HG02678 (cell line): ENCODE measurements around the gene KCNK13.
"Not testable (repeated sequence)": the region's sequence is repeated elsewhere in the genome, so short reads cannot be mapped to it uniquely, and the experiment has no call there.

Experiments
- ATAC-seq: cut with Tn5 transposase; IDR thresholded peaks from one replicate; pipeline ENCODE4 v1.9.1; 2021; ENCODE audit warnings: mild to moderate bottlenecking, moderate library complexity; ENCODE audit not compliant: unreplicated experiment

Gene KCNK13

DNA sequence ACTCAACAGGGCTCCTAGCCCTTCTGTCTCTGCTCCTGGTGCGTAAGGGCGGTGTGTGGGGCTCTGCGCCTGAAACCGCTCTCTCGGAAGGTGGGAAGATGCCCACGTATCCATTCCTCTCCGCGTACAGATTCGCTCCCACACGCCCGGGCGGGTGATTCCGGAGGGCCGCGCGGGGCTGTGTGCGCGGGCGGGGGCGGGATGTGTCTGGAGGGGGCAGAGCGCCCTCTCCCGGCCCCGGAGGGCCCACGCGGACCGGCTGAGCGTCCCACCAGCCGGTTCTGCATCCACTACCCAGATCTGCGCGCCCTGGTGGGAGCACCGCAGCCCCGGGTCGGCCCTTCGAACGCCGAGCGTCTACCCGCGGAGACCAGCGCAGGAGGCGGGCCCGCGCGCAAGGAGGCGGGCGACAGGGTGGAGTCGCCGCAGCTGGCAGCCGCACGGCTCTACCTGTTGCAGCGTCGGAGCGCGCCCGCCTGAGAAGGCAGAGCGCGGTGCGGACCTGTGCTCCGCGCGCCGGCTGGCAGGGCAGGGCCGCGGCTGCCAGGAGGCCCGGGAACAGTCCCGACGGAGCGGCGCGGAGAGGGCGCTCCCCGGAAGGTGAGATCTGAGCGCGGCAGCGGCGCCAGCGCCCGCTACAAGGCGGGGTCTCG lies 1.4 kb upstream of the KCNK13 start:
- ATAC-seq, result peak; percentile 70

DNA sequence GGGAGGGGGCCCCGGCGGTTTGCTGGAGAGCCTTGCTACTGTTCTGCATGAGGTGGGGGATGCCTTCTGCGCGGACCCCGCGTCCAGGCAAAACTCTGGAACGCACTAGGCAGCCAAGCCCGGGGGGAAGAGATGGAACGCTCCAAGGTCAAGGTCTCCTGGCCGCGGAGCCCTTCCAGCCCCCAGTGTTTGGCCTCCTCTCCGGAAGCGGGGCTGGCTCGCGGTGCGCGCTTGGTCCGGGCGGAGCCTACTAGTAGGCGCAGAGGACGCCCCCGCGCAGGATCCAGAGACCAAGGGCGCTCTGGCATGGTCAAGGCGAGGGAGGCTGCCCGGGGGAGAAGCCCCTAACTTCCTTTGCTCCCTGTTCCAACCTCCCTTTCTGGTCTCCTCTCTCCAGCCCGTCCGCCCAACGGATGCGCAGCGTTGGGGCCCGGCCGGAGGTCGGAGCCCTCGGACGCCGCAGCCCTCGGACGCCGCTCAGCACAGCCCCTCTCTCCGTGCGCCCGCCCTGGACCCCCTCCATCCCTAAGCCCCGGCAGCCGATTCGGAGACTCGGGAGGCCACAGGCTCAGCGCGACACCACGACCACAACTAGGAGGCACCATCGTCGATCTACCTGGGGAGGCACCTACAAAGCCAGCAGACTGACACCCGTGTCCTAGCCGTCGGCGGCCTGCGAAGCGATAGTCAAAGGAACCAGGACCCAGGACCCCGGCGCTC lies 669 bp upstream of the KCNK13 start:
- ATAC-seq, result peak; percentile 27

DNA sequence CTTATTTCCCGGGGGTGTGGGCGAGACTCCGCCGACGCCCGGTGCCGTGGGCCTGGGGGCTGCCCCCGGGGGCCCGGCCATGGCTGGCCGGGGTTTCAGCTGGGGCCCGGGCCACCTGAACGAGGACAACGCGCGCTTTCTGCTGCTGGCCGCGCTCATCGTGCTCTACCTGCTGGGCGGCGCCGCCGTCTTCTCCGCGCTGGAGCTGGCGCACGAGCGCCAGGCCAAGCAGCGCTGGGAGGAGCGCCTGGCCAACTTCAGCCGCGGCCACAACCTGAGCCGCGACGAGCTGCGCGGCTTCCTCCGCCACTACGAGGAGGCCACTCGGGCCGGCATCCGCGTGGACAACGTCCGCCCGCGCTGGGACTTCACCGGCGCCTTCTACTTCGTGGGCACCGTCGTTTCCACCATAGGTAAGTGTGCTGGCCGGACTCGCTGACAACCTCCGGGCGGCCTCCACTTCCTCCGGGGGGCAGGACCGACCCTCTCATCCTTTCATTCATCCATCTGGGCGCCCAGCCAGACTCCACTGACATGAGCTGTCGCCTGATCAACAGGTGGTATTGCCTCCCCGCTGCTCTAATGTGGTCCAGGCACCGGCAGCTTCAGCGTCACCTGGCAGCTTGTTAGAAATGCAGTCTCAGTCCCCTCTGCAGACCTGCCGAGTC lies 467 bp downstream of the KCNK13 start:
- ATAC-seq, result no peak

DNA sequence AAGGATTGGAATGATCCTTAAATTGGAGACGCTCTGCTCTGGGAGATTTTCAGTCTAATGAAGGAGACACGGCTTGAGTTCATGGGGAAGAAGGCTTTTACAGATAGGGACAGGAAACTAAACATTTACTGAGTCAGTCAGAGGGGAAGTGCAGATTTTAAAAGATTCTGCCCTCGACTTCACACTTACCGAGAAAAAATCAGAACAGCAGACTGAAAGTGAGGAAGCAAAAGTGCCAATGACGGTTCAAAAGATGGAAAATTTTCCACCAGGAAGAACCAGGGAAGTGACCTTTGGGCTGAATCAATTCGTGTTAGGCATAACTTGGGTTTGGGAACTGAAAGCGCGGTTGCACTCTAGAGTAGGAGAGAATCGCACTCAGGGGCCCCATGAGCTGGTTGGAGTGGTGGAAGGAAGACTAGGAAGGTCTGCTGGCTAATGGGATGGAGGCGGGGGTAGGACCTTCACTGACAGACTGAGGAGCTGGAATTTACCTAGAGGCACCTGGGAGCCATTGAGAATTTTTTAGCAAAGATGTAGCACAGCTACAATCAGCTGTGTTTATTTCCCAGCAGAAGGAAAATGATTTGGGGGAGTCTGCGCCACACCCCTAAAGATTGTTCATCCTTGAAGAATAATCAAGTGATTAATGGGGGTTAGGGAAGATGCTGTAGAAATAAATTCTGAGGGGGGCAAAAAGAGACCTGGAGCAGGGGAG lies 1.2 kb downstream of the KCNK13 start:
- ATAC-seq, result no peak

DNA sequence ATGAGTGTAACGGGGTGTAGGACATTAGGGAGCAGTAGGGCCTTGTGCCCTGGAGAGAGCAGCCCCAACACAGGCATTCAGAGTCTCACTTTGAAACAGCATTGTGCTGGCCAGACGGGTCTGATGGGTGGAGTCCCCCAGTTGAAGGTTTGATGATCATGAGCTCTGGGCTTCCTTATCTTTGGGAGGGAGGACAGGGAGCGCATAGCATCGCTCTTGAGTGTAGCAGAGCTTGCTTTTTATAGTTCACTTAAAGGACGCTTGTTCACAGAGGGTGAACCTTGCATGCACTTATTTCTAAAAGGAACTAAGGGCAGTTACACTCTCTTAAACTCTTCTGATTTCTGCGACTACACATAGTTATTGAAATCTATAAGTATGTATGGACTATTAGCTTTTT lies 10.6 kb downstream of the KCNK13 start:
- no peak for ATAC-seq

DNA sequence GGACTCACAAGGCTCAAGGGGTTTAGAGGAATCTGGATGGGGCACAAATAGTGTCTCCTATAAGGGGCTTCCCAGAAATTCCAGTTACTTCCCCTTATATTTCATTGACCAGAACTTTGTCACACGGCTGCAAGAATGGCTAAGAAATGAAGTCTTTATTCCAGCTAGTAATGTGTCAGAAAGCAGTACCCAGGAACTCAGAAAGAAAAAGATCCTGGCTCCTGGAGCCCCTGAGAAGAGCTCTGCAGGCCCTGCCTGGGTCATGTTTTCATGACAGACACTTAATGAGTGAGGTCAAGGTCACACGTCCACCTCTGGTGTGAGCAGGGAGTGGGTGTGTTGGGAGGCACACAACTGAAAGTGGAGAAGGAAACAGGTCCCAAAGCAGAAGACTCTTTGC lies 17.8 kb downstream of the KCNK13 start:
- no peak for ATAC-seq

DNA sequence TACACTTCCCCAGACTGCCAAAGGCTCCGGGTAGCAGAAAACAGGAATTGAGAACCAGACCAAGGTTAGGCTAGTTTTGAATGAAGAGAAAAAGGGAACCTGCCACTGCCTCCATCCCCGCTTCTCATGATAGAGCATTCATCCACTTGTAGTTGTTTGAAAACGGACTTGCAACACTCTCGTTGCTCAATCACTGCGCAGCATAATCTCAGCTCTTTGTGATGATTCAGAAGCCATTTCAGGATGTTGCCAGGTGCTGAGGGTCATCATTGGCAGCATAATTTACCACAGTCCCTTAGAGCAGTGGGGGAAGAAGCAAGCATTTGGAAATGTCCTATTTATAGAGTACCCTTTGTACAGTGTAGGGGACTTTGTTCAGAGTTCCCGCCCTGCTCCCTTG lies 25.6 kb downstream of the KCNK13 start:
- no peak for ATAC-seq

DNA sequence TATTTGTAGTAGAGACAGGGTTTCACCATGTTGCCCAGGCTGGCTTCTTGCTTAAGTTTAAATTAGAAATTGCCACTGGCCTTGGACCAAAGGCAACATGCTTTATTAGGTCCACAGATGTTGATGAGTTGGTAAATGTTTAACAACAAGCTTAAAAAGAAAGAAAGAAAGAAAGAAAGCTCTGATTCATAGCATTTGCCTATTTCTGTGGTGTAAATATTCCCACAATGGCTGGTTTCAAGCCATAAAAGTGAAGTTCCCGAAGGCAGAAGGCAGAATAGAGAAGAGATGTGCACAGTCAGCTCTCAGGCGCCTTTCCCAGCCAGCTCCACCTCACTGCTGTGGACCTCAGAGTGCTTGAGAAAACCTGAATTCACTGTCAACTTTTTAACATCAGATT lies 26.4 kb downstream of the KCNK13 start:
- ATAC-seq, result no peak

DNA sequence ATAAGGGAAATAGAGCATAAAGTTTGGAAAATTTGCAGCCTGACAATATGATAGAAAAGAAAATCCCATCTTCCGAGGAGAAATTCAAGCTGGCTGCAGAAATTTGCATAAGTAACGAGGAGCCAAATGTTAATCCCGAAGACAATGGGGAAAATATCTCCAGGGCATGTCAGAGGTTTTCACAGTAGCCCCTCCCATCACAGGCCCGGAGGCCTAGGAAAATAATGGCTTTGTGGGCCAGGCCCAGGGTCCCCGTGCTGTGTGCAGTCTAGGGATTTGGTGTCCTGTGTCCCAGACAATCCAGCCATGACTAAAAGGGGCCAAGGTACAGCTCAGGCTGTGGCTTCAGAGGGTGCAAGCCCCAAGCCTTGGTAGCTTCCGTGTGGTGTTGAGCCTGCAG lies 27.7 kb downstream of the KCNK13 start:
- ATAC-seq, result not testable (repeated sequence)

DNA sequence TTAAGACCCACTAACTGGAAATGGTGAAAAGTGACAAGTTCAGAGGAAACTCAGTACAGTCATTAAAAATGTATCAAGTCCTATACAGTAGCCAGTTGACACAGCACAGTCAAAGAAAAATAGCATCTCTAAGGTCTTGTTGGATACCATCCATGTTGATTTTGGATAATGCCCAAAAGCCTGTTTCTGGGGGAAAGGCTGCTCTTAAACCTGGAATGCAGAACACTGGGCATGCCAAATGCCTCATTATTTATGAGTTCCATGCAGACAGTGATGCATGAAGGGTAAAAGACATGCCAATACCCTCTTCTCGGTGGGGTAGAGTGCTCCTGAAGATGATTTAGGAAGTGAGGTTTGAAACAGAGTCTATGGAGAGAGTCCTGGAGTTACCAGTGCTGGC lies 29.6 kb downstream of the KCNK13 start:
- no peak for ATAC-seq

DNA sequence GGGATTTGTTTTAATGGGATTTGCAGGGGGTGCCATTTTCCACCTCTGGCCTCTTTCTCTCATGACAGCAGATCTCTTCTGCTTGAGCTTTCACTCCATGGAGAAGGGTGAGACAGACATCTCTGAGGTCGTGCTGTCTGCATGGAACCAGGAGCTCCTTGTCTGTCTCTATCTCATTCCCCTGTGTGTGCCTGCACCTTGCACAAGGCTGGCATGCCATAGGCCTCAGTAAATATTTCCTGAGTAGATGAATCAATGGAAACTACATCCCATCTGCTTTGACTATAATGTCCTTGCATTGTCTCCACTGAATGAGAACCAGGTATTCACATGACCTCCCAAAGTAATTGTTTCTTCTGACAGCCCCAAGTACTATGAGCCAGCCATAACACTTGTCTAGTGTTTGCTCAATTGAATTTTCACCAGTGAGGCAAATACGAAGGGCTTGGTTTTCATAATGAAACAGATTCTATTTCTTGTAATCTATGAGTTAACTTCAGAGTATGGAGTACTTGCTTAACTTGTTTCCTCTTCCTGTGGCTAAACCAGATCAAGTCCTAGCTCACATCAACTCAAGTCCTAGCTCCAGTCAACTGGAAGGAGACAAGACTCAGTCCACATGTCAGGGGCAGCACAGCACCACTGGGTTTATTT lies 32.3 kb downstream of the KCNK13 start:
- ATAC-seq, result no peak

DNA sequence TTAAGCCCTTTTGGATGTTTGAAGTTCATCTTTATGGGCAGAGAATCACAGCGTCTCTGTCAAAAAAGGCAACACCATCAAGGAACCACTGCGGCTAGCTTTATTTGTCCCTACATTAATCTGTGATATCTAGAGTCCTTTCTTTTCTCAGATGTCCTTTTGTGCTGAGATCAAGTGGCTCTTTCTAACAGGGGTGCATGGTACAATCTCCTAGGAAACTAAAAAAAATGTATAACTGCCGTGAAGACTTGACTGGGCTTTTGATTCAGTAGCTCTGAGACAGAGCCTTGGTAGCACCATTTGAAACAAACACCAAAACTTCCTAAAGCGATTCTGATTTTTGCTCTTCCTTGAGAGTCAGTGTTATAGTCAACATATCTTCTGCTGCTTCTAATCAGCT lies 33.3 kb downstream of the KCNK13 start:
- no peak for ATAC-seq

DNA sequence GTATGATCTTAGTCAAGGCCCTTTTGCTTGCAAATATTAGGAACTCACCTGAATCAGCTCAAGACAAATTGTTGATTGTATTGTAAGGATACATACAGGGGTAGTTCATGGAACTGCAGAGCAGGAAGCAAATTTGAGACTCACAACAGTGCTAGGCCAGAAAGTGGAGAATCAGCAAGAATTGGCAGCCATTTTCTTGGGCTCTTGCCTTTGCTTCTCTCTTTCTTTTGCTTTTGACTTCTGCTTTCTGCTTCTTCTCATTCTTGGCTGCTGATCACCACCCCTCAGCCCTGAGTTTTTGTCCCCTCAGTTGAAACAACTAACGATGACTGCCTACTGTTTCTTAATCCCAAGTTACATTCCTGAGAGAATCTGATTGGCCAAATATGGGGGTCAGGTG lies 34.8 kb downstream of the KCNK13 start:
- no peak for ATAC-seq

DNA sequence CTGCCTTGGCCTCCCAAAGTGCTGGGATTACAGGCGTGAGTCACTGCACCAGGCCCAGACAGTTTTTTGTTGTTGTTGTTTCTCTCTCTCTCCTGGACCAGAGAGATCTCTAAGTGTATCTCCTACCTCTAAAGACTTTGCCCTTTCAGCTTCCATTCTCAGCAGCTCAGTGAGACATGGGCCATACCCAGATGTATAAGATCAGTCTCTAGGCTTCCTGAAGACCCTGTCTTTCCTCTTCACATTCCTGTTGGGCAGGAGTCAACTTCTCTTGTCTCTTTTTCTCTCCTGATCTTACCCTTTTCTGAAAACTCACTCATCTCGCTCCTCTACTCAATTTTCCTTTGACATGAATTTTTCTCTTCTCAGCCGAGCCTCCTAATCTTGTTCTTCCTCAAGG lies 42.0 kb downstream of the KCNK13 start:
- no peak for ATAC-seq

DNA sequence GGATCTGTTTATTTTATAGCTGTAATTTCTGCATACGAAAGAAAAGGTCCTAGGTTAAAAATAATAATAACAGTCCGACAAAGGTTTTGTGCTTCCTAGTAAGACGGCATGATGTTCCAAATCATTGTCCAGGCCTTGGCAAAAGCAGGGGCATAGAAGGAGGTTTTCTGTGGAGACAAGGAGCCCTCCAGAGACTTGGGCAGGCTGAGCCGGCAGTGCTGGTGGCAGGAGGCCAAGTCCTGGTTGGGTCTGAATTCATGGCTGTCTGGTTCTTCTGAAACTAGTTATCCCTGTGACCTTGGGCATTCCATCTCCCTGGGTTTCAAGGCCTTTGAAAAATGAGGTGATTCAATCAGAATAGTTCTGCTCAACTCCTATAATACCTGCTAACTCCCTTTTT lies 44.0 kb downstream of the KCNK13 start:
- no peak for ATAC-seq

DNA sequence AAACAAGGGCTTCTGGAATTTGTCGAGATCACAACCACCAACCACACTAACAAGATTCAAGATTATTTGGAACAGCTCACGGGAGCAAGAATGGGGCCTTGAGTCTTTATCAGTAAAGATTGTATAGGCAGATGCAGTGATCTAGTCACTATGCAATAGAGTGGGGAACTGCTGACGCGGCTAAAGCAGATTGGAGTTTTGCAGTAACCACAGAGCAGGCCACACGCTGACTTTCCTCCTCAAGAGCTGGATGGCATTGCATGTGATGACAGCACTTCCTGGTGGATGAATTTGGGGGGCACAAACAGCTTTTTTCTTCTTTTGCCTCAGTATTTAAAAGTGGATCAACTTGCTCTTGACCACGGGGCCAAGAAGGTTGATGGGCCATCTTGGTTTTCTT lies 46.0 kb downstream of the KCNK13 start:
- ATAC-seq, result no peak

DNA sequence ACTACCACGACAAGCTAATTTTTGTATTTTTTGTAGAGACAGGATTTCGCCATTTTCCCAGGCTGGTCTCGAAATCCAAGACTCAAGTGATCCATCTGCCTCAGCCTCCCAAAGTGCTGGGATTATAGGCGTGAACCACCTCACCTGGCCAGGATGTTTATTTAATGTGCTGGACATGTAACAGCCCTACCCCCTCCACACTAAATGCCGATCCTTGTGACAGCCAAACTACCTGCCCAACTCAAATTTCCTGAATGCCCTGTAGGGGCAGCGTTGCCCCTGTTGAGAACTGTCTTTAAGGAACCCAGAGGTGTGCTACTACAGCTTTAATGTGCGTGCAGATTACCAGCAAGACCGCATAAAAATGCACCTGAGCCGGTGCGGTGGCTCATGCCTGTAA lies 48.1 kb downstream of the KCNK13 start:
- ATAC-seq, result no peak

DNA sequence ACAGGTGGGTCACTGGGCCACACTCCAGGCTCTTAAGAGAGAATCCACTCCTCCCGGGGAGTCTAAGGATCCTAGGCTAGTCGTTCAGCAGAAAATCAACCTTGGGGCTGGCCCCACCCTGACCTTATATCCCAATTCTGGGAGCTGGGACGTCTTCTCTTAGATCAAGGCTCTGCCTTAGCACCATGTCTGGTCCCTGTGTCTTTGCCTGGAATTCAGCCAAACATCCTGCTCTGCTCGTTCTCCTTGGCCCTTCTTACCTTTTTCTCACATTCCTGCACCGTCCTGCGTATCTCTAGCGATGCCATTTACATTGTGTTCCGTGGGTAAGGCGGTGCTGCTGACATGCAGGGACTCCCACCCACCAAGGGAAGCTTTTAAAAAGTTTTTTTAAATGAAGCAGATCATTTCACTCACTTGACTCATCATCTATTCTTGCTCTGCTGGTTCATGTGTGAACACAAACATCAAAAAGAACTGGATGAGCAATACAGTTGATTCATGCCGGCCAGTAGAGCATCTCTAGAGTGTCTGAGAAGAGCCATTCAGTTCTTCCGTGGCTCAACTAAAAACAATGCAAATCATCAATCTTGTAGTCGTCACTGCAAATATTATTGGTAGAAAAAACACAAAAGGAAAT lies 50.2 kb downstream of the KCNK13 start:
- no peak for ATAC-seq

DNA sequence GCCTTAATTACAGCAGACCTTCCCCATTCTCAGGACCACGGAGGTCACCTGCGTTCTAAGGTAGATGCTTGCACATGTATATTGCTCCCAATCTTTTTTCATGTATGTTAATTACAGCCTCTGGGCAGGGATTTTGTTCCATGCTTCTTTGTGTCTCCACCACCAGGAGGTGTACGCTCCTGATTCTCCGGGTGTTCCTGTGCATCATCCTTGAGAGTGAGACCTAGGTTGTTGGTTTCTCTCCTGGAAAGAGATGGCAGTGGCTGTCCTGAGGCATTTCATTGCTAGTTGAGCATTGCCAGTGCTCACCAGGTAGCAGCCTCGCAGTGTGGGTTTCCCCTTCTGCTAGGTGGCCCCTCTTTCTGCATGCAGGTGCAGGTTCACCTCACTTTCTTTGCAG lies 52.8 kb downstream of the KCNK13 start:
- ATAC-seq, result no peak

DNA sequence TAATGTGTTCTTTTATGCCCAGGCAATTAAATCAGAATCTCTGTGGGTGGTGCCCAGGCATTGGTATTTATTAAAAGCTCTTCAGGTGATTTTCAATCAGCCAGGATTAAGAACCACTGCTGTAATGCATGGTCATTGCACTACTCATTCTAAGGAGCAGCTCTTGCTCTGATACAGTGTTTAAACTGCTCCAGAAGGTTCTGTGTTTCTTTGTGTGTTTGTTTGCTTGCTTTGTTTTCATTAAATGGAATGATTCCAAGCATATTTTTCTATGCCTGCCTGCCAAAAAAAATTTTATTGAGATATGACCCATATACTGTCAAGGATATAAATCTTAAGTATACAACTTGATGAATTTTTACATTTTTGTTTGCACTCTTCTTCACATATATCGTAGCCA lies 54.0 kb downstream of the KCNK13 start:
- no peak for ATAC-seq

DNA sequence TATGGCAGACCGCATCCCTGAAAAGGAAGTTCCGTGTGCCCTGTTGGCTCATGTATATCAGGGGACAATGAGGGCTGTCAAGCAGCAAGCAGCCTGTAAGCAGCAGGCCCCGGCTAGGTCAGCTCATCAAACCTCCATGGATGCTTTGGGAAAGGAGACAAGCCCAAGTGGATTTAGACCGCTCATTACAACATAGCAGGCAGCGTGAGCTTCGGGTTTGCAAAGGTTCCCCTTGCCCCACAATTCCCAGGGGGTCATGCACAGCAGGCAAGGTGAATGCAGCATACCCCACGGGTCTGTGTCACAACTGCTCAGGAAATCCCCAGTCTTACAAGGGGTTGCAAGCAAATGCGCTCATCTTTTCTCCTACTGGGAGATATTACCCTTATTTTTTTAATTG lies 54.6 kb downstream of the KCNK13 start:
- no peak for ATAC-seq
